Neural cell (in vitro differentiated cells): ENCODE data around the gene GUCA2B.

Experiments
- CTCF ChIP-seq: fragments of 450-650 bp; IDR thresholded peaks from 2 replicates; pipeline ENCODE4 v1.5.1; 2014; ENCODE audit warnings: antibody characterized with exemption, mild to moderate bottlenecking, moderate library complexity; ENCODE audit not compliant: poor library complexity, severe bottlenecking
- EP300 ChIP-seq: fragments of 450-650 bp; conservative IDR thresholded peaks from 2 replicates; pipeline ENCODE4 v1.6.1; 2014; ENCODE audit warnings: antibody characterized with exemption, mild to moderate bottlenecking, moderate library complexity; ENCODE audit not compliant: poor library complexity, severe bottlenecking
- POLR2AphosphoS5 ChIP-seq: IDR thresholded peaks from 2 replicates; pipeline ENCODE4 v1.6.1; 2012
- RAD21 ChIP-seq: fragments of 450-650 bp; conservative IDR thresholded peaks from 2 replicates; pipeline ENCODE4 v1.6.1; 2014; ENCODE audit warnings: antibody characterized with exemption, mild to moderate bottlenecking, moderate library complexity
- SMC3 ChIP-seq: fragments of 450-650 bp; conservative IDR thresholded peaks from 2 replicates; pipeline ENCODE4 v1.6.1; 2014; ENCODE audit warnings: antibody characterized with exemption, mild to moderate bottlenecking, moderate library complexity; ENCODE audit not compliant: poor library complexity

- TF ChIP-seq CTCF (no peak), POLR2AphosphoS5 (no peak), SMC3 (no peak), RAD21 (no peak), EP300 (no peak)
These were observed 24.7 kb upstream of the GUCA2B start for GRCh38 chr1:42128499-42128898.
